Liver (tissue), 3 donors: ENCODE results near the gene PLXNA2.

ENCODE experiments used
- CTCF ChIP-seq: fragments of 150-350 bp; IDR thresholded peaks from 2 replicates; pipeline ENCODE4 v1.5.1; 2017; ENCODE audit warnings: improper control_type of control experiment, low read depth, low read length; ENCODE audit not compliant: missing input control
- EGR1 ChIP-seq, 2 donors: IDR thresholded peaks; 2 replicates each; pipeline ENCODE4 v1.6.1; 2016 to 2018; ENCODE audit warnings: antibody characterized with exemption in 2 of 2, low read depth in 2 of 2
- MAX ChIP-seq: IDR thresholded peaks from 2 replicates; pipeline ENCODE4 v1.6.1; 2016; ENCODE audit warnings: antibody characterized with exemption
- RAD21 ChIP-seq, 2 donors: IDR thresholded peaks; 2 replicates each; pipeline ENCODE4 v1.6.1; 2016; ENCODE audit warnings: antibody characterized with exemption in 2 of 2, mild to moderate bottlenecking in 2 of 2
- TAF1 ChIP-seq: conservative IDR thresholded peaks from 2 replicates; pipeline ENCODE4 v1.6.1; 2016; ENCODE audit warnings: antibody characterized with exemption, mild to moderate bottlenecking
- YY1 ChIP-seq: IDR thresholded peaks from 2 replicates; pipeline ENCODE4 v1.6.1; 2016; ENCODE audit warnings: antibody characterized with exemption, mild to moderate bottlenecking
- TF ChIP-seq, protein P1 (sequence below): IDR thresholded peaks from 2 replicates; pipeline ENCODE4 v1.6.1; 2016; ENCODE audit warnings: antibody characterized with exemption, mild to moderate bottlenecking
- donor health status: healthy.
- donor health status: healthy.

DNA sequence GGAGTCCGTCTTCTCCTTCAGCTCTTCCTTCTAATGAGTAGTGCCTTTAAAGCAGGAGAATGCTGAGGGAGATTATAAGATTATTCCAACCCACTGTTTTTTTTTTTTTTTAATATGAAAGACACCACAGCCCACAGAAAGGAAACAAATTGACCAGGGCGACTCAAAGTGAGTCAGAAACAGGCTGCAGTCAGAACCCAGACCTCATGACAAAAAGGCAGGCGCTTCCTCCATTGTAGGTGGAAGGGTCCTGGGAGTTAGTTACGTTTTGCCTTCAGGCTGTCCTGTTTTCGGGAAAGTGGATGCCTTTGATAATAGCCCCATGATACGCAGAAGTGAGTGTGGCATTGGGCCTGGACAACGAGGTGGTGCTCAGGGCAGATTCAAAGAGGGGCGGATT, 21.0 kb downstream of the PLXNA2 start:
- no peak for TF ChIP-seq CTCF
- TF ChIP-seq TAF1, result no peak
- TF ChIP-seq RAD21 (IDR thresholded peaks at IDR 0.05), result no peak
- TF ChIP-seq, protein P1, sequence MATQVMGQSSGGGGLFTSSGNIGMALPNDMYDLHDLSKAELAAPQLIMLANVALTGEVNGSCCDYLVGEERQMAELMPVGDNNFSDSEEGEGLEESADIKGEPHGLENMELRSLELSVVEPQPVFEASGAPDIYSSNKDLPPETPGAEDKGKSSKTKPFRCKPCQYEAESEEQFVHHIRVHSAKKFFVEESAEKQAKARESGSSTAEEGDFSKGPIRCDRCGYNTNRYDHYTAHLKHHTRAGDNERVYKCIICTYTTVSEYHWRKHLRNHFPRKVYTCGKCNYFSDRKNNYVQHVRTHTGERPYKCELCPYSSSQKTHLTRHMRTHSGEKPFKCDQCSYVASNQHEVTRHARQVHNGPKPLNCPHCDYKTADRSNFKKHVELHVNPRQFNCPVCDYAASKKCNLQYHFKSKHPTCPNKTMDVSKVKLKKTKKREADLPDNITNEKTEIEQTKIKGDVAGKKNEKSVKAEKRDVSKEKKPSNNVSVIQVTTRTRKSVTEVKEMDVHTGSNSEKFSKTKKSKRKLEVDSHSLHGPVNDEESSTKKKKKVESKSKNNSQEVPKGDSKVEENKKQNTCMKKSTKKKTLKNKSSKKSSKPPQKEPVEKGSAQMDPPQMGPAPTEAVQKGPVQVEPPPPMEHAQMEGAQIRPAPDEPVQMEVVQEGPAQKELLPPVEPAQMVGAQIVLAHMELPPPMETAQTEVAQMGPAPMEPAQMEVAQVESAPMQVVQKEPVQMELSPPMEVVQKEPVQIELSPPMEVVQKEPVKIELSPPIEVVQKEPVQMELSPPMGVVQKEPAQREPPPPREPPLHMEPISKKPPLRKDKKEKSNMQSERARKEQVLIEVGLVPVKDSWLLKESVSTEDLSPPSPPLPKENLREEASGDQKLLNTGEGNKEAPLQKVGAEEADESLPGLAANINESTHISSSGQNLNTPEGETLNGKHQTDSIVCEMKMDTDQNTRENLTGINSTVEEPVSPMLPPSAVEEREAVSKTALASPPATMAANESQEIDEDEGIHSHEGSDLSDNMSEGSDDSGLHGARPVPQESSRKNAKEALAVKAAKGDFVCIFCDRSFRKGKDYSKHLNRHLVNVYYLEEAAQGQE, result no peak
- no peak for TF ChIP-seq MAX
- no peak for TF ChIP-seq EGR1 (IDR thresholded peaks at IDR 0.05; ENCODE audit: low read depth in 2 of 2)
- no peak for TF ChIP-seq YY1
